Nucleus accumbens (tissue), 56 donors: ENCODE results near the gene ACYP2.
"Not testable (repeated sequence)": the region's sequence is repeated elsewhere in the genome, so short reads cannot be mapped to it uniquely, and the experiment has no call there.

Experiments
- DNase-seq, 56 donors: peaks; one replicate each; lab custom pipeline; 2025; lab: John Stamatoyannopoulos, UW

The ACYP2 gene

GRCh38 chr2:54259413-54260240, 144.2 kb downstream of the ACYP2 start:
- DNase-seq: no peak

GRCh38 chr2:54260241-54260595, 144.8 kb downstream of the ACYP2 start:
- no peak for DNase-seq

- no peak for DNase-seq
Observed at GRCh38 chr2:54261537-54261936, 146.1 kb downstream of the ACYP2 start.

GRCh38 chr2:54262015-54262765, 146.8 kb downstream of the ACYP2 start:
- DNase-seq: no peak

GRCh38 chr2:54265081-54265480, 149.7 kb downstream of the ACYP2 start:
- DNase-seq: not testable (repeated sequence)

- no peak for DNase-seq
Observed at GRCh38 chr2:54267577-54267976, 152.2 kb downstream of the ACYP2 start.

GRCh38 chr2:54271189-54271588, 155.8 kb downstream of the ACYP2 start:
- DNase-seq: no peak

- no peak for DNase-seq
Observed at GRCh38 chr2:54271843-54272627, 156.6 kb downstream of the ACYP2 start.

- DNase-seq: no peak
Observed at GRCh38 chr2:54274781-54275242, 159.4 kb downstream of the ACYP2 start.

- DNase-seq: no peak
Observed at GRCh38 chr2:54275541-54275940, 160.1 kb downstream of the ACYP2 start.

GRCh38 chr2:54279385-54279784, 164.0 kb downstream of the ACYP2 start:
- no peak for DNase-seq

- DNase-seq: no peak
Observed at GRCh38 chr2:54284826-54285225, 169.4 kb downstream of the ACYP2 start.

GRCh38 chr2:54285451-54285850, 170.0 kb downstream of the ACYP2 start:
- DNase-seq: peak in 2 of 56 donors; percentile 1 to 10

- no peak for DNase-seq
Observed at GRCh38 chr2:54287532-54287931, 172.1 kb downstream of the ACYP2 start.

GRCh38 chr2:54289917-54290316, 174.5 kb downstream of the ACYP2 start:
- peak in 3 of 56 donors; percentile 3 to 15 (median 8) for DNase-seq

GRCh38 chr2:54290356-54291025, 175.1 kb downstream of the ACYP2 start:
- no peak for DNase-seq

GRCh38 chr2:54294665-54295064, 179.2 kb downstream of the ACYP2 start:
- DNase-seq: not testable (repeated sequence)

- no peak for DNase-seq
Observed at GRCh38 chr2:54295911-54296310, 180.5 kb downstream of the ACYP2 start.

GRCh38 chr2:54298514-54298913, 183.1 kb downstream of the ACYP2 start:
- no peak for DNase-seq

GRCh38 chr2:54303631-54304030, 188.2 kb downstream of the ACYP2 start:
- no peak for DNase-seq
